Endothelial cell of umbilical vein (primary cell): ENCODE data around the gene MOCS1. TPM values are rescaled to one million over a fixed set of nuclear protein-coding genes. Genes with fewer than 3 reads are reported as not detected.

ENCODE experiments used
- Bru-seq: library from RNA; stranded (reverse); fragments of 400-500 nt; gene quantifications from one replicate; lab custom pipeline; 2021; lab: Mats Ljungman, UMichigan
- BruChase-seq, 2 experiments: library from RNA; stranded (reverse); fragments of 400-500 nt; gene quantifications; one replicate each; lab custom pipeline; 2021; lab: Mats Ljungman, UMichigan
- BruUV-seq: library from RNA; stranded (reverse); fragments of 400-500 nt; replicated peaks from 2 replicates; lab custom pipeline; 2021; lab: Mats Ljungman, UMichigan
- CTCF ChIA-PET: fragments of 300-600, 350-600 bp; sonication (Branson Sonifier 250); formaldehyde crosslinking; loops from one replicate; lab custom pipeline; 2021; ENCODE audit warnings: antibody characterized with exemption, inconsistent platforms; lab: Charles Lee
- POLR2A ChIA-PET: fragments of 300-600, 350-600 bp; sonication (Branson Sonifier 250); formaldehyde crosslinking; loops from one replicate; lab custom pipeline; 2021; ENCODE audit warnings: antibody characterized with exemption, inconsistent platforms; lab: Charles Lee
- DNase-seq: peaks from one replicate; pipeline ENCODE4 v3.0.0-alpha.2; 2011; ENCODE audit warnings: low read depth, low spot score
- FAIRE-seq: peaks from 2 replicates; lab custom pipeline; 2011; peaks lifted over from hg19 to GRCh38; lab: Jason Lieb, UNC
- H2AFZ ChIP-seq: 2 replicates; pipeline ENCODE4 v1.6.0; 2012; ENCODE audit warnings: low read depth, low read length, control low read depth, inconsistent platforms
- H3K27ac ChIP-seq: 2 replicates; pipeline ENCODE4 v1.5.1; 2011; ENCODE audit warnings: low read depth, mild to moderate bottlenecking, control low read depth, low read length, moderate library complexity; ENCODE audit not compliant: insufficient read depth
- H3K27me3 ChIP-seq, 2 experiments: 2 replicates each; pipeline versions ENCODE4 v1.6.0 to v1.6.1; 2011; ENCODE audit warnings: low read length in 2 of 2, mixed read lengths in 1 of 2; ENCODE audit not compliant: control insufficient read depth in 2 of 2, insufficient read depth in 2 of 2
- H3K36me3 ChIP-seq, 2 experiments: 2 replicates in 1 of 2; 3 replicates in 1 of 2; pipeline ENCODE4 v1.5.1; 2011; ENCODE audit warnings: low read length in 2 of 2, mild to moderate bottlenecking in 1 of 2, moderate library complexity in 1 of 2; ENCODE audit not compliant: control insufficient read depth in 2 of 2, insufficient read depth in 2 of 2; ENCODE audit errors: extremely low read depth in 1 of 2
- H3K4me1 ChIP-seq: 3 replicates; pipeline ENCODE4 v1.5.1; 2011; ENCODE audit warnings: mild to moderate bottlenecking, low read length; ENCODE audit not compliant: control insufficient read depth, insufficient read depth; ENCODE audit errors: extremely low read depth
- H3K4me2 ChIP-seq: 2 replicates; pipeline ENCODE4 v1.6.1; 2011; ENCODE audit warnings: low read length, control low read depth, mixed read lengths; ENCODE audit not compliant: insufficient read depth
- H3K4me3 ChIP-seq, 3 experiments: fragments of 200-600 bp in 1 of 3; sonication (generic), shearing (Covaris generic) in 1 of 3; replicated peaks in 1 of 3; 2 replicates each; pipeline ENCODE4 v1.5.1; 2011 to 2016; ENCODE audit warnings: control low read depth in 3 of 3, low read length in 3 of 3, mild to moderate bottlenecking in 2 of 3, inconsistent platforms in 1 of 3, low read depth in 1 of 3, moderate library complexity in 1 of 3; ENCODE audit not compliant: insufficient read depth in 1 of 3
- H3K79me2 ChIP-seq: 2 replicates; pipeline ENCODE4 v1.6.0; 2012; ENCODE audit warnings: low read length, inconsistent platforms; ENCODE audit not compliant: control insufficient read depth, insufficient read depth
- H3K9ac ChIP-seq: replicated peaks from 2 replicates; pipeline ENCODE3; 2011; ENCODE audit warnings: low read length, control low read depth; ENCODE audit not compliant: insufficient read depth; ENCODE audit errors: extremely low read depth
- H3K9me1 ChIP-seq: replicated peaks from 3 replicates; pipeline ENCODE4 v1.6.0; 2011; ENCODE audit warnings: mild to moderate bottlenecking, low read length; ENCODE audit not compliant: control insufficient read depth, insufficient read depth; ENCODE audit errors: extremely low read depth
- H3K9me3 ChIP-seq: replicated peaks from 2 replicates; pipeline ENCODE4 v1.5.1; 2012; ENCODE audit warnings: low read length, inconsistent platforms; ENCODE audit not compliant: control insufficient read depth, insufficient read depth
- H4K20me1 ChIP-seq: replicated peaks from 2 replicates; pipeline ENCODE3; 2011; ENCODE audit warnings: mild to moderate bottlenecking, low read length; ENCODE audit not compliant: control insufficient read depth, insufficient read depth; ENCODE audit errors: extremely low read depth
- FOS ChIP-seq: IDR thresholded peaks from 2 replicates; pipeline ENCODE4 v1.6.1; 2011; ENCODE audit warnings: mild to moderate bottlenecking, low read length, moderate library complexity, borderline replicate concordance; ENCODE audit not compliant: insufficient read depth
- JUN ChIP-seq: IDR thresholded peaks from 2 replicates; pipeline ENCODE4 v1.6.1; 2011; ENCODE audit warnings: borderline replicate concordance, low read depth; ENCODE audit not compliant: insufficient read length, insufficient read depth
- MYC ChIP-seq: IDR thresholded peaks from one replicate; pipeline ENCODE4 v1.6.1; 2011; ENCODE audit warnings: mild to moderate bottlenecking, low read depth, low read length
- POLR2A ChIP-seq: IDR thresholded peaks from 2 replicates; pipeline ENCODE4 v1.6.1; 2012; ENCODE audit warnings: low read depth, mild to moderate bottlenecking, control low read depth, low read length
- POLR2AphosphoS5 ChIP-seq: IDR thresholded peaks from 2 replicates; pipeline ENCODE4 v1.6.1; 2012; ENCODE audit warnings: low read depth, mild to moderate bottlenecking, control low read depth, low read length, moderate library complexity; ENCODE audit not compliant: insufficient read depth
- dilution Hi-C: fragments of 300-500 bp; cut with MboI; formaldehyde crosslinking; loops from one replicate; pipeline ENCODE4 v1.15.0; 2019; ENCODE audit warnings: low sequenced_read_pairs; ENCODE audit not compliant: extremely low pct_ligation_motif_present
- intact Hi-C: fragments of 100-400 bp; cut with micrococcal nuclease; formaldehyde crosslinking; loops from one replicate; pipeline ENCODE4 v1.10.0; 2022
- long read RNA-seq: library from polyadenylated mRNA; stranded (forward); transcript quantifications from one replicate; pipeline ENCODE4 v2.0.0, GENCODE V29; 2021
- polyA minus RNA-seq, 3 experiments: library from RNA; depleted of rRNA, polyadenylated mRNA; stranded (reverse); fragments of >200 nt; gene quantifications; 1 replicate in 1 of 3; 2 replicates in 2 of 3; pipeline ENCODE4 v1.2.3, GENCODE V29; 2011
- polyA plus RNA-seq, 4 experiments: library from polyadenylated mRNA; depleted of rRNA in 3 of 4; stranded (reverse) in 3 of 4; unstranded in 1 of 4; fragments of >200 nt; gene quantifications; 2 replicates each; pipeline versions ENCODE4 v1.2.1 to v1.2.3, GENCODE V29; 2011 to 2012; ENCODE audit warnings: missing spikeins in 1 of 4
- total RNA-seq: library from RNA; stranded (reverse); gene quantifications from 2 replicates; pipeline ENCODE4 v1.2.3, GENCODE V29; 2021
- TF ChIP-seq, protein P1 (sequence below): IDR thresholded peaks from 2 replicates; pipeline ENCODE4 v1.6.1; 2011; ENCODE audit not compliant: insufficient read depth, insufficient read length

MOCS1 gene
- 10.3 and 12.8 TPM in 2 replicates for total RNA-seq
- 7.3 and 8.3 TPM in 2 replicates for polyA plus RNA-seq
- 6.5 and 7.1 TPM in 2 replicates for polyA plus RNA-seq (2011; cell fraction: cytosol; rRNA removed)
- 7.2 and 8.1 TPM in 2 replicates for polyA plus RNA-seq (2011; cell fraction: nucleus; rRNA removed)
- 6.8 and 7.0 TPM in 2 replicates for polyA plus RNA-seq (2012)
- 14.2 and 15.3 TPM in 2 replicates for polyA minus RNA-seq
- not detected for polyA minus RNA-seq (2011; cell fraction: cytosol; rRNA and poly(A)+ RNA removed)
- polyA minus RNA-seq (2011; cell fraction: nucleus; rRNA and poly(A)+ RNA removed): 7.7 and 7.8 TPM in 2 replicates
- percentile 54 among the genes with signal in this experiment for Bru-seq, nascent RNA
- percentile 50 among the genes with signal in this experiment for BruChase-seq, experiment 1, labeled RNA remaining after a 6-hour chase
- BruChase-seq, experiment 2, labeled RNA remaining after a 2-hour chase: percentile 52 among the genes with signal in this experiment
- long read RNA-seq, partial matches to known transcripts: 1 of 14 reads
- long read RNA-seq, other reads (novel, unspliced or antisense): 9 of 14 reads

DNA sequence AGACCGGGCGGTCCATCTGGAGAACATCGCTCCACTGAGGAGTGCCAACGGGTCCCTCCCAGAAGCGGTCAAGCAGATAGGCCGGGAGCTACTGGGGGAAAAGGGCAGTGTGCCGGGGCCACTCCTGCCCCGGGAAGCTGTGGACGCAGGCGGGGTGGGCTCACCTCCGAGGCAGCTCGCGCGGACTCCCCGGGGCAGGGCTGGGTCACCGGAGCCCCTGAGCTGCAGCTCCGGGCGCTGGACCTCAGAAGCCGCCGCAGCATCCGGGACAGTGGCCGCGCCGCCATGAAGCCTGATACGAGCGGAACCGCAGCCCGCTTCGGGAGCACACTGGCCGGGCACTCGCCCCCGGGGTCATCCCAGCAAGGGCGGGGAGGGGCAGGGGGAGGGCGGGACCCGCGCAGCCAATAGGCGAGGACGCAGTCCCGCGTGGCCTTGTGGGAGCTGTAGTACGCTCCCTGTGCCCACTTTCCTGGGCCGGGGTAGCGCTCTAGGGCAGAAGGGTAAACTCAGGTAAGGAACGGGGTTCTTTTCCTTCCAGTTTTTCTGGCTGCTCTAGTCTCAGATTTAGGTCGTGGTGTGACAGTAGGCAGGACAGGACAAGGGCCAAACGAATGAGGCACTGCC, at the start of gene MOCS1:
Gene MOCS1 (minus strand): TSS at position 332 of the 627 bp plus-strand sequence. CDS start 45 bp downstream, at position 287.
- no peaks in the 10 kb centered on the region for H3K36me3 ChIP-seq
- ChIA-PET CTCF (interaction anchor here (1.3 to 1.4 kb wide), 2 partner anchors 43 to 68 kb away, joined by 3 to 7 read pairs; no protein-coding TSS in a partner anchor), POLR2A (no interaction called here)
- H3K27me3 ChIP-seq: peaks cover 1 to 7% of the 10 kb centered on the region in 2 experiments
- no peaks in the 10 kb centered on the region for H3K79me2 ChIP-seq
- no peak for TF ChIP-seq FOS
- TF ChIP-seq POLR2AphosphoS5: peak; percentile 66
- TF ChIP-seq MYC: no peak
- TF ChIP-seq, protein P1, sequence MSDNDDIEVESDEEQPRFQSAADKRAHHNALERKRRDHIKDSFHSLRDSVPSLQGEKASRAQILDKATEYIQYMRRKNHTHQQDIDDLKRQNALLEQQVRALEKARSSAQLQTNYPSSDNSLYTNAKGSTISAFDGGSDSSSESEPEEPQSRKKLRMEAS: no peak
- TF ChIP-seq JUN: no peak
- peak; percentile 48 for TF ChIP-seq POLR2A
- H3K9me3 ChIP-seq: no peaks in the 10 kb centered on the region
- intact Hi-C loops: loop anchor here (10.0 kb wide), 1 partner anchor 509 kb away; no protein-coding TSS in a partner anchor
- H3K9ac ChIP-seq: peak within 1 kb of the TSS; percentile 65
- dilution Hi-C loops: no loop called here
- DNase-seq (peak; percentile 73), FAIRE-seq (peak; percentile 86)
- peak within 1 kb of the TSS; percentile 97 for H2AFZ ChIP-seq
- H3K4me2 ChIP-seq: peak within 1 kb of the TSS; percentile 67
- H3K27ac ChIP-seq: no peak within 1 kb of the TSS
- H3K4me3 ChIP-seq: peak within 1 kb of the TSS; percentile 65 to 75 (median 66)
- peaks cover 9% of the 10 kb centered on the region for H3K4me1 ChIP-seq
- H4K20me1 ChIP-seq: no peaks in the 10 kb centered on the region
- H3K9me1 ChIP-seq: no peaks in the 10 kb centered on the region
- no TSS peak for BruUV-seq
